SK-N-SH treated with all-trans-retinoic acid at 6 μM for 48 hours (cell line): Measurements from ENCODE around the gene DNAAF6.
A peak's percentile ranks its signal among the peaks of the same experiment; 100 is the strongest.

Experiments
- ATAC-seq: fragments of 200-7000 bp; cut with Tn5 transposase; 3 replicates; pipeline ENCODE4 v1.9.1; 2020; ENCODE audit warnings: mild to moderate bottlenecking, moderate library complexity
- ARNTL ChIP-seq: fragments of 450-650 bp; formaldehyde crosslinking; IDR thresholded peaks from 2 replicates; pipeline ENCODE4 v1.5.0; 2020; ENCODE audit warnings: low read depth, mild to moderate bottlenecking, moderate library complexity, borderline replicate concordance
- CSDC2 ChIP-seq: fragments of 250-450 bp; sonication (Bioruptor Pico); IDR thresholded peaks from 2 replicates; pipeline ENCODE4 v1.5.0; 2020; ENCODE audit warnings: mild to moderate bottlenecking, moderate library complexity
- ESRRG ChIP-seq: fragments of 250-450 bp; sonication (Bioruptor Pico); IDR thresholded peaks from 2 replicates; pipeline ENCODE4 v1.6.1; 2021; ENCODE audit warnings: mild to moderate bottlenecking
- GLIS3 ChIP-seq: fragments of 250-450 bp; sonication (Bioruptor Pico); IDR thresholded peaks from 2 replicates; pipeline ENCODE4 v1.5.0; 2020; ENCODE audit warnings: mild to moderate bottlenecking, moderate library complexity
- ISL1 ChIP-seq: fragments of 250-450 bp; sonication (Bioruptor Pico); IDR thresholded peaks from 2 replicates; pipeline ENCODE4 v2.1.2; 2022; ENCODE audit warnings: mild to moderate bottlenecking, moderate library complexity
- OSR1 ChIP-seq: fragments of 250-450 bp; sonication (Bioruptor Pico); IDR thresholded peaks from 2 replicates; pipeline ENCODE4 v1.8.0; 2022; ENCODE audit warnings: moderate library complexity, mild to moderate bottlenecking, inconsistent platforms
- PPARA ChIP-seq: fragments of 250-450 bp; sonication (Bioruptor Pico); IDR thresholded peaks from 2 replicates; pipeline ENCODE4 v1.5.0; 2020; ENCODE audit warnings: mild to moderate bottlenecking, borderline replicate concordance
- RARB ChIP-seq: fragments of 250-450 bp; sonication (Bioruptor Pico); IDR thresholded peaks from 2 replicates; pipeline ENCODE4 v1.8.0; 2021; ENCODE audit warnings: mild to moderate bottlenecking, moderate library complexity
- SNAI2 ChIP-seq: fragments of 250-450 bp; sonication (Bioruptor Pico); IDR thresholded peaks from 2 replicates; pipeline ENCODE4 v1.5.0; 2020; ENCODE audit warnings: mild to moderate bottlenecking, moderate library complexity
- TCF4 ChIP-seq: fragments of 250-450 bp; sonication (Bioruptor Pico); IDR thresholded peaks from 2 replicates; pipeline ENCODE4 v1.8.0; 2021; ENCODE audit warnings: mild to moderate bottlenecking, moderate library complexity, borderline replicate concordance
- TOX ChIP-seq: fragments of 250-450 bp; sonication (Bioruptor Pico); IDR thresholded peaks from 2 replicates; pipeline ENCODE4 v1.8.0; 2021; ENCODE audit warnings: mild to moderate bottlenecking, moderate library complexity, borderline replicate concordance
- ZC3H10 ChIP-seq: fragments of 250-450 bp; sonication (Bioruptor Pico); IDR thresholded peaks from 2 replicates; pipeline ENCODE4 v1.5.1; 2021; ENCODE audit warnings: mild to moderate bottlenecking, moderate library complexity
- ZFP30 ChIP-seq: fragments of 450-650 bp; formaldehyde crosslinking; IDR thresholded peaks from 2 replicates; pipeline ENCODE4 v1.5.0; 2022; ENCODE audit warnings: mild to moderate bottlenecking, moderate library complexity
- ZNF565 ChIP-seq: fragments of 450-650 bp; formaldehyde crosslinking; conservative IDR thresholded peaks from 2 replicates; pipeline ENCODE4 v1.5.0; 2020; ENCODE audit warnings: low read depth, mild to moderate bottlenecking, moderate library complexity
- ZNF70 ChIP-seq: fragments of 450-650 bp; formaldehyde crosslinking; IDR thresholded peaks from 2 replicates; pipeline ENCODE4 v1.5.0; 2020; ENCODE audit warnings: mild to moderate bottlenecking, moderate library complexity
- ZNF8 ChIP-seq: fragments of 450-650 bp; formaldehyde crosslinking; IDR thresholded peaks from 2 replicates; pipeline ENCODE4 v1.5.0; 2020; ENCODE audit warnings: mild to moderate bottlenecking, moderate library complexity
- TF ChIP-seq, protein P1 (sequence below): fragments of 250-450 bp; sonication (Bioruptor Pico); IDR thresholded peaks from 2 replicates; pipeline ENCODE4 v1.5.1; 2021; ENCODE audit warnings: mild to moderate bottlenecking, moderate library complexity
- TF ChIP-seq, protein P2 (sequence below): fragments of 250-450 bp; sonication (Bioruptor Pico); IDR thresholded peaks from 2 replicates; pipeline ENCODE4 v1.8.0; 2020; ENCODE audit warnings: mild to moderate bottlenecking, moderate library complexity, borderline replicate concordance
- TF ChIP-seq, protein P3 (sequence below): fragments of 250-450 bp; sonication (Bioruptor Pico); IDR thresholded peaks from 2 replicates; pipeline ENCODE4 v1.5.0; 2020; ENCODE audit warnings: mild to moderate bottlenecking, moderate library complexity
- TF ChIP-seq, protein P4 (sequence below): fragments of 250-450 bp; sonication (Bioruptor Pico); IDR thresholded peaks from 2 replicates; pipeline ENCODE4 v1.5.1; 2020; ENCODE audit warnings: low read depth, mild to moderate bottlenecking, moderate library complexity

Gene DNAAF6

DNA sequence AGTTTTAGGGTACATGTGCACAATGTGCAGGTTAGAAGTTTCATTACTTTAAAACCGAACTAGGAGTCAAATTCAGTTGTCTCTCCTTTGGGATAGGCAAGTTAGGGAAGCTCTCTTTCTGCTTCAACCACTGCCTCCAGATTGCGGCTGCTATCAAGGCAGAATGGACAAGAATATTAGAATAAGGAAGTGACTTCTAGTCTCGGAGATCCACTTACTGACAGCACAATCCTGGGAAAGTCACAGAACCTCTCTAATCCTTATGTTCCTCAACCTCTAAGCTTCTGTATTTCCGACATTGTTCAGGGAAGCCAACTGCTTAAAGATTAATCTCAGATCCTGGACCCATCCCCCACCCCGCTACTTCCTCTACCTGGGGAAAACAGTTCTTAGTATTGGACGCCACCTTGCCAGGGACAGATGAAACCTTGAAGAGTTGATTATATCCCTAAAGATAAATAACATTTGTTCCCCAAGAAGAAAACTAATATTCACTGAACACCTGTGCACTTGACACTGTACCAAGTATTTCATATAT is 2.3 kb upstream of the DNAAF6 start:
- no peak for TF ChIP-seq TOX
- TF ChIP-seq ZC3H10 (CRISPR knock-in tag): no peak
- TF ChIP-seq ESRRG (CRISPR knock-in tag): no peak
- TF ChIP-seq, protein P1, sequence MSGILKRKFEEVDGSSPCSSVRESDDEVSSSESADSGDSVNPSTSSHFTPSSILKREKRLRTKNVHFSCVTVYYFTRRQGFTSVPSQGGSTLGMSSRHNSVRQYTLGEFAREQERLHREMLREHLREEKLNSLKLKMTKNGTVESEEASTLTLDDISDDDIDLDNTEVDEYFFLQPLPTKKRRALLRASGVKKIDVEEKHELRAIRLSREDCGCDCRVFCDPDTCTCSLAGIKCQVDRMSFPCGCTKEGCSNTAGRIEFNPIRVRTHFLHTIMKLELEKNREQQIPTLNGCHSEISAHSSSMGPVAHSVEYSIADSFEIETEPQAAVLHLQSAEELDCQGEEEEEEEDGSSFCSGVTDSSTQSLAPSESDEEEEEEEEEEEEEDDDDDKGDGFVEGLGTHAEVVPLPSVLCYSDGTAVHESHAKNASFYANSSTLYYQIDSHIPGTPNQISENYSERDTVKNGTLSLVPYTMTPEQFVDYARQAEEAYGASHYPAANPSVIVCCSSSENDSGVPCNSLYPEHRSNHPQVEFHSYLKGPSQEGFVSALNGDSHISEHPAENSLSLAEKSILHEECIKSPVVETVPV: no peak
- no peak for TF ChIP-seq CSDC2 (CRISPR knock-in tag)
- TF ChIP-seq, protein P2, sequence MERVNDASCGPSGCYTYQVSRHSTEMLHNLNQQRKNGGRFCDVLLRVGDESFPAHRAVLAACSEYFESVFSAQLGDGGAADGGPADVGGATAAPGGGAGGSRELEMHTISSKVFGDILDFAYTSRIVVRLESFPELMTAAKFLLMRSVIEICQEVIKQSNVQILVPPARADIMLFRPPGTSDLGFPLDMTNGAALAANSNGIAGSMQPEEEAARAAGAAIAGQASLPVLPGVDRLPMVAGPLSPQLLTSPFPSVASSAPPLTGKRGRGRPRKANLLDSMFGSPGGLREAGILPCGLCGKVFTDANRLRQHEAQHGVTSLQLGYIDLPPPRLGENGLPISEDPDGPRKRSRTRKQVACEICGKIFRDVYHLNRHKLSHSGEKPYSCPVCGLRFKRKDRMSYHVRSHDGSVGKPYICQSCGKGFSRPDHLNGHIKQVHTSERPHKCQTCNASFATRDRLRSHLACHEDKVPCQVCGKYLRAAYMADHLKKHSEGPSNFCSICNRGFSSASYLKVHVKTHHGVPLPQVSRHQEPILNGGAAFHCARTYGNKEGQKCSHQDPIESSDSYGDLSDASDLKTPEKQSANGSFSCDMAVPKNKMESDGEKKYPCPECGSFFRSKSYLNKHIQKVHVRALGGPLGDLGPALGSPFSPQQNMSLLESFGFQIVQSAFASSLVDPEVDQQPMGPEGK (CRISPR knock-in tag): no peak
- no peak for TF ChIP-seq ISL1 (CRISPR knock-in tag)
- TF ChIP-seq PPARA (CRISPR knock-in tag): no peak
- no peak for TF ChIP-seq ZFP30 (CRISPR knock-in tag)
- TF ChIP-seq ZNF70: no peak
- TF ChIP-seq, protein P3, sequence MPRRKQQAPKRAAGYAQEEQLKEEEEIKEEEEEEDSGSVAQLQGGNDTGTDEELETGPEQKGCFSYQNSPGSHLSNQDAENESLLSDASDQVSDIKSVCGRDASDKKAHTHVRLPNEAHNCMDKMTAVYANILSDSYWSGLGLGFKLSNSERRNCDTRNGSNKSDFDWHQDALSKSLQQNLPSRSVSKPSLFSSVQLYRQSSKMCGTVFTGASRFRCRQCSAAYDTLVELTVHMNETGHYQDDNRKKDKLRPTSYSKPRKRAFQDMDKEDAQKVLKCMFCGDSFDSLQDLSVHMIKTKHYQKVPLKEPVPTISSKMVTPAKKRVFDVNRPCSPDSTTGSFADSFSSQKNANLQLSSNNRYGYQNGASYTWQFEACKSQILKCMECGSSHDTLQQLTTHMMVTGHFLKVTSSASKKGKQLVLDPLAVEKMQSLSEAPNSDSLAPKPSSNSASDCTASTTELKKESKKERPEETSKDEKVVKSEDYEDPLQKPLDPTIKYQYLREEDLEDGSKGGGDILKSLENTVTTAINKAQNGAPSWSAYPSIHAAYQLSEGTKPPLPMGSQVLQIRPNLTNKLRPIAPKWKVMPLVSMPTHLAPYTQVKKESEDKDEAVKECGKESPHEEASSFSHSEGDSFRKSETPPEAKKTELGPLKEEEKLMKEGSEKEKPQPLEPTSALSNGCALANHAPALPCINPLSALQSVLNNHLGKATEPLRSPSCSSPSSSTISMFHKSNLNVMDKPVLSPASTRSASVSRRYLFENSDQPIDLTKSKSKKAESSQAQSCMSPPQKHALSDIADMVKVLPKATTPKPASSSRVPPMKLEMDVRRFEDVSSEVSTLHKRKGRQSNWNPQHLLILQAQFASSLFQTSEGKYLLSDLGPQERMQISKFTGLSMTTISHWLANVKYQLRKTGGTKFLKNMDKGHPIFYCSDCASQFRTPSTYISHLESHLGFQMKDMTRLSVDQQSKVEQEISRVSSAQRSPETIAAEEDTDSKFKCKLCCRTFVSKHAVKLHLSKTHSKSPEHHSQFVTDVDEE (CRISPR knock-in tag): no peak
- TF ChIP-seq TCF4 (CRISPR knock-in tag): no peak
- TF ChIP-seq RARB (CRISPR knock-in tag): no peak
- no peak for TF ChIP-seq ZNF8 (CRISPR knock-in tag)
- no peak for TF ChIP-seq OSR1
- TF ChIP-seq ZNF565 (CRISPR knock-in tag): no peak
- TF ChIP-seq, protein P4, sequence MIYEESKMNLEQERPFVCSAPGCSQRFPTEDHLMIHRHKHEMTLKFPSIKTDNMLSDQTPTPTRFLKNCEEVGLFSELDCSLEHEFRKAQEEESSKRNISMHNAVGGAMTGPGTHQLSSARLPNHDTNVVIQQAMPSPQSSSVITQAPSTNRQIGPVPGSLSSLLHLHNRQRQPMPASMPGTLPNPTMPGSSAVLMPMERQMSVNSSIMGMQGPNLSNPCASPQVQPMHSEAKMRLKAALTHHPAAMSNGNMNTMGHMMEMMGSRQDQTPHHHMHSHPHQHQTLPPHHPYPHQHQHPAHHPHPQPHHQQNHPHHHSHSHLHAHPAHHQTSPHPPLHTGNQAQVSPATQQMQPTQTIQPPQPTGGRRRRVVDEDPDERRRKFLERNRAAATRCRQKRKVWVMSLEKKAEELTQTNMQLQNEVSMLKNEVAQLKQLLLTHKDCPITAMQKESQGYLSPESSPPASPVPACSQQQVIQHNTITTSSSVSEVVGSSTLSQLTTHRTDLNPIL (CRISPR knock-in tag): no peak
- no peak for TF ChIP-seq GLIS3 (CRISPR knock-in tag)
- ATAC-seq: no peak

DNA sequence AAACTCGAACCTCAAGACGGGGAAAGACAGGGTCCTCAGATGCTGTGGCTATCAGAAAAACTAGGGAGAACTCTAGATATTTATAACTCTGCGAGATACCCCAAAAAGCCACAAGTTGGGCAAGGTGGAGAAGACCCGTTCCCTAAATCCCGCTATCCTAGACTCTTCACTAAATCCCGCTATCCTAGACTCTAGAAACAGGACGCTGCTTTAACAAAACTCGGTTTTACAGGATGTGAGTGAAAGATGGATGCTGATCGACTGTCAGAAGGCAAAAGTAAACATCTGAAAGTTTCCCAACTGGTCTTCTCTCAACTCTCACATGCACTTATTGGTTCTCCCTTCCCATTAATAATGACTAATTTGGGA is 270 bp downstream of the DNAAF6 start:
- peak; percentile 6; the same call in 1 of the 3 replicates for ATAC-seq
- TF ChIP-seq SNAI2 (CRISPR knock-in tag) (no peak), ARNTL (CRISPR knock-in tag) (no peak), ESRRG (CRISPR knock-in tag) (no peak), ZNF70 (no peak), GLIS3 (CRISPR knock-in tag) (no peak), ZC3H10 (CRISPR knock-in tag) (no peak), ZNF565 (CRISPR knock-in tag) (no peak), CSDC2 (CRISPR knock-in tag) (no peak), ZFP30 (CRISPR knock-in tag) (no peak), PPARA (CRISPR knock-in tag) (no peak)
- TF ChIP-seq, protein P3 (CRISPR knock-in tag): no peak
- TF ChIP-seq, protein P1: no peak
- TF ChIP-seq, protein P2 (CRISPR knock-in tag): no peak
- TF ChIP-seq, protein P4 (CRISPR knock-in tag): no peak
